Midbrain (tissue), 1 donor: ENCODE data around the gene MASP1.

Experiments
- DNase-seq: peaks from one replicate; lab custom pipeline; 2025; lab: John Stamatoyannopoulos, UW

The MASP1 gene

GRCh38 chr3:187291512-187292132, at the start of gene MASP1:
MASP1 (minus strand) TSS chr3:187291737; CDS start chr3:187291632, 105 bp downstream.
- DNase-seq, result peak; percentile 28

GRCh38 chr3:187340578-187340977, 49.0 kb upstream of the MASP1 start:
- no peak for DNase-seq

GRCh38 chr3:187336322-187336721, 44.8 kb upstream of the MASP1 start:
- DNase-seq, result no peak

- DNase-seq, result no peak
Observed at GRCh38 chr3:187334904-187335303, 43.4 kb upstream of the MASP1 start.

DNA sequence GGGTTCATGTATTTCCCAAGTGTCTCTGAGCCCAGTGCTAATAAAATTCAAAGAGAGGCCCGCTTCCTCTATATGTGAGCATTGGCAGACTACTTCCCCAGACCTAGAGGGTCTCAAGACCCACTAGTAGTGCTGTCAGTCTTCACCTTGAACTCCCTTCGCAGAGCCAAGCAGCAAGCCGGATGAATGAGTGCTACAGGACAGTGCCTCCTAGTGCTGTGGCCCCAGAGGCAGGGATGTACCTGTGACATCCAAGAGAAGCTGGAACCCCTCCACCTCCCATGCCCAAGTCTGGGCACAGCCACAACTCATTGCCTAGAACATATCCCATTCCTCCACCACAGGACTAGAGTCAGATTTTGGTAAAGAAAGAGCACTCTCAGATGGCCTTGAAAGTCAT, 37.2 kb upstream of the MASP1 start:
- DNase-seq, result no peak

DNA sequence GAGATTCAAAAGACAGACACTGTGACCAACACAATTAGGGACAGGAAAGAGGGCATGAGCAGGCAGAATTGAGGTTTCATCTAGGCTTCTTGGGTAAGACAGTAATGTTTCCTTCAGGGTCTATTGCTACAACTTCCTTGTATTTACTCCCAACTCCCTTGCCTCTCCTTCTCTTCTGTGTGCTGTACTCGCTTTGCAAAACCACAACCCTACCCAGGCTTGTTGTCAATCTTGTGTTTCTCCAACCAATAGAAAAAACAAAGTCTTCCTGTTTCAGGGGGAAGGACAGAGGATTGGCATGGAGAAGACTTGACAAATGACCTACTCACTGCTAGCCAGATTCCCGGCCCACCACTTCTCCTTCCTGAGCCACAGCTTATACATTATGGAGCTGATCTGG, 36.3 kb upstream of the MASP1 start:
- DNase-seq, result no peak

GRCh38 chr3:187325632-187326031, 34.1 kb upstream of the MASP1 start:
- DNase-seq, result no peak

- no peak for DNase-seq
Observed at GRCh38 chr3:187323091-187323490, 31.6 kb upstream of the MASP1 start.

DNA sequence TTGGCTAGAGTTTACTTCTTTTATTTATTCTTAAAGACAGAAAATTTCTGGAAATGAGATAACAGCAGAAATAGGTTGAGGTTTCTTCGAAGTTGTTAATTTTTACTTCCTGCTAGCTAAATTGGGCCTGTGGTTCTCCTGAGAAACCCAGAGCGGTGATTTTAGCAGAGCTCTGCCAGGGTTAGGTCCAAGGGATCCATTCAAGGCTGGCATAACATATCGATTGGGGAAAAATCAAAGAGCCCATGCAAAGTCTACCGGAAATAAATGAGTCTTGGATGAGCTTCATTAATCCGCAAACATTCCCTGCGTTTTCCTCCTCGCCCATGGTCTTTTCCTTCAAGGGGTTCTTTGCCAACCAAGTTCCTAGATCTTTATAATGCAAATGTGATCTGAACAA, 30.8 kb upstream of the MASP1 start:
- no peak for DNase-seq

- DNase-seq, result no peak
Observed at GRCh38 chr3:187321766-187322165, 30.2 kb upstream of the MASP1 start.

DNA sequence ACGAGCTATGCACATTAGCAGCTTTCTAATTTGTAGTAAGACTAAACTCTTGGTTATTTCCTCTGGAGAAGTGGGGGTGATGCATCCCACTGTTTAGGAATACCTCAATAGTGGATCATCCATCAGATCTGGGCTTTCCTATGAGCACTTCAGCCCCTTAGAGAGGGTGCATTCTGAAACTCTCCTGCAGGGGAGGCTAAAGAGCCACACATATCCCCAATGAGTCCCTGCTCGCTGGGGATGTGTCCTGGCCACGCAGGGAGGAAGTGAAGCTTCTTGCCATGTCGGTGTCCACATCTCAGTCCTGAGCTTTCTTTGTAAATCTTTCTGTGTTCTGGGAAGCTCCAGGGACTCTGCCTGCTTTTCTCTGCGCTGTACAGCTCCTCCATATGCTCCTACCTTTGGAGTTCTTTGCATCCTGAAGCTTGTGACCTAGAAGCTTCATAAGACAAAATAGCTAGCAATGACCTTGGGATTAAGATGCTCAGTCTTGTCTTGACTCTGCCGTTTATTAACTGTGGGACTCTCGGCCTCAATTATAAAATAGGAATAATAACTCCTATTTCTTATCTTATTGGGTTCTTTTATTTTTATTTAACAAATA, 28.3 kb upstream of the MASP1 start:
- DNase-seq, result peak; percentile 82

GRCh38 chr3:187318819-187319616, 27.5 kb upstream of the MASP1 start:
- DNase-seq, result peak; percentile 56

DNA sequence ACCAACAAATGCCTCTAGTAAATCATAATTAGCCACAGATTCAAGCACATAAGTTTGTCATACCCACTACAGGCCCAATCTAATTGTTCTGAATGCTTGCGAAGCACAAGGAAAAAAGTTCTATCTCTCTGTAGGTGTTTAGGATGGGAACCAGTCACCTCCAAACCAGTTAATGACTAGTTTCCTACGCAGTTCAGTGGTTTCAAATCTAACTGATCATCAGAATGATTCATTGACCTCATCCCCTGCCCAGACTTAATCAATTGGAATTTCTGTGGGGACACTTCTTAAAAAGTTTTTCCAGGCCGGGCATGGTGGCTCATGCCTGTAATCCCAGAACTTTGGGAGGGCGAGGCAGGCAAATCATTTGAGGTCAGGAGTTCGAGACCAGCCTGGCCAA, 24.3 kb upstream of the MASP1 start:
- no peak for DNase-seq

DNA sequence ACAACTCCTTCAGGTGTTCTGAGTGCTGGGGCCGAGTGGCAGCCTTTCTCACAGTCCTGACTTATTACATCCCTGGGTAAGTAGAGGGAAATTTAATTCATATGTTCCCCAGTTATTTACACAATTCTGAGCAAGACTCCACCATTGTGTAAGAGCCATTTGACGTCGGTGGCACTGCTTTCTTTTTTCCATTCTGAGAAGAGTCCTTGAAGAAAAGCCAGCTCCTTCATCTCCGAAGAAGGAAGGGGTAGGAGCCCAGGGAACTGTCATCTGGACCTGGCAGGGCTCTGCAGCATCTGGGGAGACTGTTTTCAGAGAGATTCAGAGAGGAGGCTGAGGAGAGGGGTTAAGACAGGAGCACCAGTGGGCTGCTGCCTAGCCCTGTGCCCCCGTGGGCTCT, 22.6 kb upstream of the MASP1 start:
- DNase-seq, result no peak

DNA sequence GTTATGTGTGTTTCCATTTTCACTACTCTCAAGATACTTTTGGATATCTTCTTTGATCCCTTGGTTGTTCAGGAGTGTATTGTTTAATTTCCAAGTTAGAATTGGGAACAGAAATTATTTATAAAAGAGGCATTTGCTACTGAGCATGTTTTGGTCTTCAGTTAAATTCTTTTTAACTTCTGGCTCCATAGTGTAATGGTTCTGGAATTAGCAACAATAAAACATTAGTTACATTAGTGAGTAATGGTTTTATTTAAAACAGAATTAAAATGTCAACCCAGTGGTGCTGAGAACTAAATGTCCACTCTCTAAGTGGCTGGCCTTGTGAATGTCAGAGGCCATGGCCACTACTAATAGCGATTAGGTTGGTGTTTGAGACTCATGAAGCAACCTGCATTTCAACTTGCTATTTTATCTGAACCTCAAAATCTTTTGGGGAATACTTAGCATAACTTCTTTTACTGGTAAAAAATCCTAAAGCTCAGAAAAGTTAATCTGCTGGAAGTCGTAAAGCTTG, 19.5 kb upstream of the MASP1 start:
- no peak for DNase-seq

- DNase-seq, result no peak
Observed at GRCh38 chr3:187310226-187310625, 18.7 kb upstream of the MASP1 start.

DNA sequence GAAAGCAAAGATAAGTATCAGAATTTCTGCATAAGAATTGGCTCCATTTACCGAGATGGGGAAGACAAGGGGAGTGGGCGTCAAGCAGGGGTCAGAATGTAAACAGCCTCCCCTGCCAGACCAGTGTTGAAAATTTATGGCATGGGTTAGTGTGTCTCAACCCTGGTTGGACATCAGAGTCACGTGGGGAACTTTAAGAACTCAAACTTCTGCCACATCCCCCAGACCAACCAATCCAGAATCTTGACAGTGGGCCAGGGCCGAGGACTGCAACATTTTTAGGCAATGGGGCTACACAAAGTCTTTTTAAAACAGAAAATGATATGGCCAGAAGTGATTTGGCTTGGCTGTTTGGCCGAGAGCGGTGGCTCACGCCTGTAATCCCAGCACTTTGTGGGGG, 14.3 kb upstream of the MASP1 start:
- no peak for DNase-seq

- no peak for DNase-seq
Observed at GRCh38 chr3:187299611-187300010, 8.1 kb upstream of the MASP1 start.

GRCh38 chr3:187296911-187297310, 5.4 kb upstream of the MASP1 start:
- no peak for DNase-seq

DNA sequence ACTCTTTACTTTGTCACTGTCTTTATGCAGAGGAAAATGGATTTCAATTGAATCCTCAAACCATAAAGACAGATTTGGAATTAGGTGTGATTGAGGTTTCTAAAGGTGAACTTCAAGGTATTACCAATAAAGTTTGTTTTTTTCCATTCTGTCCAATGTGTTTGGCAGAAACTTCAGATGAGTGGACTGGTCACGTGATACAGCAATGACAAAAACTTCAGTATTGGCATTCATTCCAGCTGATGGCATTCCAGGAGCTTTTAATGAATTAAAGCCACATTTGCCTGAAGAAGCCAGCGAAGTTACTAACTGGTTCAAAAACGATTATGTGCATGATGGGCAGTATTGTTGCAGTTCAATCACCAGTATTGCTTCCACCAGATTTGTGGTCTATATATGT, 4.5 kb upstream of the MASP1 start:
- no peak for DNase-seq

DNA sequence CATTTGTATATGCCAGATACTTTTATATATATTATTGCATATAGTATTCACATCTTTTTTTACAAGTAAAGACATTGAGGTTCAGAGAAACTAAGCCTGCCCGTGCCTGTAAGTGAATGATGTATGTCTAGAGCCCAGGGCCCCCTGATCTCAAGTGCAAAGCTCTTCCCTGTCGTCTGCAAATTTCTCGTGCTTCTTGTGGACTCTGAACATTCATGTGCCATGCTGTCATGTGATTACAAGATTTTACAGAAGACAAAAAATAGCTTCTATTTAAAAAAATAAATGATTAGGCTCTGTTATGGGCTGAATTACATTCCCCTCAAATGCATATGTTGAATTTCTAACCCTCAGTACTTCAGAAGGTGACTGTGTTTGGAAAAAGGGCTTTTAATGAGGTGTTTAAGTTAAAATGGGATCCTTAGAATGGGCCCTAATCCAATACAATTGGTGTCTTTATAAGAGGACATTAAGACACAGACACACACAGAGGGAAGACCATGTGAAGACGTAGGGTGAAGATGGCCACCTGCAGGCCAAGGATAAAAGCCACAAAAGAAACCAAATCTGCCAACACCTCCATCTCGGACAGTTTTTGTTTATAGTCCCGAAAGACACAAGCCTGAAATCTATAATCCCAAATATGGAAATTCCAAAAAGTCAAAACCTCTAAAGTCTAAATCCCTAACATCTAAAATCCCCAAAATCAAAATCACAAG, 3.9 kb upstream of the MASP1 start:
- no peak for DNase-seq
